HS-27A (cell line): ENCODE results near the gene SPRR1A.

Source experiments
- DNase-seq: peaks from one replicate; pipeline ENCODE4 v3.0.0-alpha.2; 2012; ENCODE audit warnings: low read depth, missing footprints

Gene SPRR1A

GRCh38 chr1:153030895-153031294 is 47.0 kb downstream of the SPRR1A start, which contains the start of gene SPRR1B:
SPRR1B (plus strand) TSS chr1:153031203; CDS start chr1:153032346, 1,143 bp downstream.
- no peak for DNase-seq

- no peak for DNase-seq
These were observed 48.2 kb downstream of the SPRR1A start for GRCh38 chr1:153032073-153032472.

GRCh38 chr1:153032677-153033308 is 48.9 kb downstream of the SPRR1A start:
- peak; percentile 76 for DNase-seq

- DNase-seq: no peak
These were observed 51.3 kb downstream of the SPRR1A start for GRCh38 chr1:153035211-153035610.
